Stimulated activated CD4-positive, alpha-beta T cell treated with anti-CD3 and anti-CD28 coated beads, Interleukin-4, amount 100 ng/mL, for 48 hours (primary cell): Measurements from ENCODE around the gene OSBPL6.
A peak's percentile ranks its signal among the peaks of the same experiment; 100 is the strongest.
"Not testable (repeated sequence)": the region's sequence is repeated elsewhere in the genome, so short reads cannot be mapped to it uniquely, and the experiment has no call there.

Experiments
- DNase-seq, 2 donors: peaks; one replicate each; pipeline ENCODE4 v3.0.0-alpha.2; 2020; ENCODE audit warnings: low read depth in 2 of 2

OSBPL6 gene

GRCh38 chr2:178193823-178194599 lies at the start of gene OSBPL6:
Gene OSBPL6 (plus strand): TSS chr2:178194512. CDS start chr2:178306185, 111,673 bp downstream.
- DNase-seq: peak; percentile 44 to 52

- no peak for DNase-seq
Observed at GRCh38 chr2:178152033-178152432, 42.3 kb upstream of the OSBPL6 start.

GRCh38 chr2:178152542-178152941 lies 41.8 kb upstream of the OSBPL6 start:
- DNase-seq: no peak

GRCh38 chr2:178152977-178153376 lies 41.3 kb upstream of the OSBPL6 start:
- DNase-seq: no peak

- not testable (repeated sequence) for DNase-seq
Observed at GRCh38 chr2:178153878-178154277, 40.4 kb upstream of the OSBPL6 start.

GRCh38 chr2:178155524-178155923 lies 38.8 kb upstream of the OSBPL6 start:
- no peak for DNase-seq

GRCh38 chr2:178157574-178157973 lies 36.7 kb upstream of the OSBPL6 start:
- no peak for DNase-seq

- DNase-seq: no peak
Observed at GRCh38 chr2:178159966-178160365, 34.3 kb upstream of the OSBPL6 start.

- DNase-seq: no peak
Observed at GRCh38 chr2:178160601-178161000, 33.7 kb upstream of the OSBPL6 start.

GRCh38 chr2:178163395-178163794 lies 30.9 kb upstream of the OSBPL6 start:
- no peak for DNase-seq

GRCh38 chr2:178163911-178164310 lies 30.4 kb upstream of the OSBPL6 start:
- DNase-seq: no peak

- no peak for DNase-seq
Observed at GRCh38 chr2:178173657-178174056, 20.7 kb upstream of the OSBPL6 start.

GRCh38 chr2:178177066-178177679 lies 17.1 kb upstream of the OSBPL6 start:
- no peak for DNase-seq

- DNase-seq: not testable (repeated sequence)
Observed at GRCh38 chr2:178180648-178181047, 13.7 kb upstream of the OSBPL6 start.

- DNase-seq: no peak
Observed at GRCh38 chr2:178187861-178188260, 6.5 kb upstream of the OSBPL6 start.

GRCh38 chr2:178188466-178188865 lies 5.8 kb upstream of the OSBPL6 start:
- DNase-seq: no peak

GRCh38 chr2:178191004-178191508 lies 3.3 kb upstream of the OSBPL6 start:
- DNase-seq: no peak

- no peak for DNase-seq
Observed at GRCh38 chr2:178191511-178191910, 2.8 kb upstream of the OSBPL6 start.

GRCh38 chr2:178193496-178193822 lies 853 bp upstream of the OSBPL6 start:
- no peak for DNase-seq

GRCh38 chr2:178194600-178195389 lies 483 bp downstream of the OSBPL6 start:
- no peak for DNase-seq

GRCh38 chr2:178195390-178196166 lies 1.3 kb downstream of the OSBPL6 start:
- no peak for DNase-seq

- DNase-seq: no peak
Observed at GRCh38 chr2:178197791-178198190, 3.5 kb downstream of the OSBPL6 start.
